ENCODE data around the gene SLC22A25. TPM values are rescaled to one million over a fixed set of nuclear protein-coding genes. Genes with fewer than 3 reads are reported as not detected.

Gene SLC22A25
- polyA plus RNA-seq, 1 of the 3 experiments (the other 2 are of a cell fraction): not detected

DNA sequence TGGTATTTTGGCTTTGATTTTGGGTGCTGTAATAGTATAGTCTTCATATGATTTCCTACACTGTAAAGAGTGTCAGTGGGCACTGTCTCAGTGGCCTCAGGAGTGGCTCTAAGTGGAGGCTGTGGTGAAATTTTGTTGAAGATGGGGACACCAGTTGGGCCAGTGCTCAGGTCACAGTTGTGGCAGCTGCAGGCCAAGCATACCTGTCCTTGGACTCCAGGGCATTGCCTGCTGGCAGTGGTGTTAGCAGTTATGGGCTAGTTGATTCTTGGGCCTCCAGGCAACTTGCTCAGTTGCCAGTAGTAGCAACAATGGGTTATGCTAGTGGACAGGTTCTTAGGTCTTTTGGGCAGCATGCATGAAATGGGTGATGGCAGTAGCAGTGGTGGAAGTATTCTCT lies 39.2 kb upstream of the SLC22A25 start:
- no peak for DNase-seq
- TF ChIP-seq TCF12 (IDR thresholded peaks at IDR 0.05) (no peak), TAF1 (IDR thresholded peaks at IDR 0.05; ENCODE audit: borderline replicate concordance, low read depth, low read length) (no peak)
- TF ChIP-seq, protein P1, sequence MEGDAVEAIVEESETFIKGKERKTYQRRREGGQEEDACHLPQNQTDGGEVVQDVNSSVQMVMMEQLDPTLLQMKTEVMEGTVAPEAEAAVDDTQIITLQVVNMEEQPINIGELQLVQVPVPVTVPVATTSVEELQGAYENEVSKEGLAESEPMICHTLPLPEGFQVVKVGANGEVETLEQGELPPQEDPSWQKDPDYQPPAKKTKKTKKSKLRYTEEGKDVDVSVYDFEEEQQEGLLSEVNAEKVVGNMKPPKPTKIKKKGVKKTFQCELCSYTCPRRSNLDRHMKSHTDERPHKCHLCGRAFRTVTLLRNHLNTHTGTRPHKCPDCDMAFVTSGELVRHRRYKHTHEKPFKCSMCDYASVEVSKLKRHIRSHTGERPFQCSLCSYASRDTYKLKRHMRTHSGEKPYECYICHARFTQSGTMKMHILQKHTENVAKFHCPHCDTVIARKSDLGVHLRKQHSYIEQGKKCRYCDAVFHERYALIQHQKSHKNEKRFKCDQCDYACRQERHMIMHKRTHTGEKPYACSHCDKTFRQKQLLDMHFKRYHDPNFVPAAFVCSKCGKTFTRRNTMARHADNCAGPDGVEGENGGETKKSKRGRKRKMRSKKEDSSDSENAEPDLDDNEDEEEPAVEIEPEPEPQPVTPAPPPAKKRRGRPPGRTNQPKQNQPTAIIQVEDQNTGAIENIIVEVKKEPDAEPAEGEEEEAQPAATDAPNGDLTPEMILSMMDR (IDR thresholded peaks at IDR 0.05): no peak

DNA sequence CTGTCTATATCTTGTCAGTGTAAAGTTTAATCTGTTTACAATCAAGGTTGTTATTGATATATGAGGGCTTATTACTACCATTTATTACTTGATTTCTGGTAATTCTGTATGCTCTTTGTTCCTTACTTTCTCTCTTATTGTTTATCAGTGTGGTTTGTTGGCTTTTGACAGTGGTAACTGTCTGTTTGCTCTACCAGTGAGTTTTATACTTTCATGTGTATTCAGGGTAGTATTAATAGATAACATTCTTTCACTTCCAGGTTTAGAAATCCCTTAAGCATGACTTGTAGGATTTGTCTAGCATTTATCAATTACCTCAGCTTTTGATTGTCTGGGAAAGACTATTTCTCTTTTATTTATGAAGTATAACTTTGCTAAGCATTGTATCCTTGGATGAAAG lies 37.5 kb upstream of the SLC22A25 start:
- no peaks in the 10 kb centered on the region for H3K9me2 ChIP-seq
- no peak overlapping the region for H3K4me3 ChIP-seq (ENCODE audit: low read depth in 2 of 2, low read length in 1 of 2)
- H3F3A ChIP-seq (replicated peaks; ENCODE audit: insufficient read depth): no peaks in the 10 kb centered on the region
- ChIA-PET POLR2A (no interaction called here), CTCF (no interaction called here)
- H3K27ac ChIP-seq (ENCODE audit: low read depth in 2 of 2, low read length in 1 of 2): no peak overlapping the region
- DNase-seq: no peak
- no peak overlapping the region for H3K4me2 ChIP-seq
- TF ChIP-seq TEAD4 (IDR thresholded peaks at IDR 0.05; ENCODE audit: borderline replicate concordance, insufficient read depth) (no peak), NFIC (IDR thresholded peaks at IDR 0.05; ENCODE audit: borderline replicate concordance) (no peak), CHD2 (IDR thresholded peaks at IDR 0.05; ENCODE audit: low read length, partially characterized antibody) (no peak)
- TF ChIP-seq, protein P2, sequence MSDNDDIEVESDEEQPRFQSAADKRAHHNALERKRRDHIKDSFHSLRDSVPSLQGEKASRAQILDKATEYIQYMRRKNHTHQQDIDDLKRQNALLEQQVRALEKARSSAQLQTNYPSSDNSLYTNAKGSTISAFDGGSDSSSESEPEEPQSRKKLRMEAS (IDR thresholded peaks at IDR 0.05; ENCODE audit: low read depth): no peak
- TF ChIP-seq, protein P3, sequence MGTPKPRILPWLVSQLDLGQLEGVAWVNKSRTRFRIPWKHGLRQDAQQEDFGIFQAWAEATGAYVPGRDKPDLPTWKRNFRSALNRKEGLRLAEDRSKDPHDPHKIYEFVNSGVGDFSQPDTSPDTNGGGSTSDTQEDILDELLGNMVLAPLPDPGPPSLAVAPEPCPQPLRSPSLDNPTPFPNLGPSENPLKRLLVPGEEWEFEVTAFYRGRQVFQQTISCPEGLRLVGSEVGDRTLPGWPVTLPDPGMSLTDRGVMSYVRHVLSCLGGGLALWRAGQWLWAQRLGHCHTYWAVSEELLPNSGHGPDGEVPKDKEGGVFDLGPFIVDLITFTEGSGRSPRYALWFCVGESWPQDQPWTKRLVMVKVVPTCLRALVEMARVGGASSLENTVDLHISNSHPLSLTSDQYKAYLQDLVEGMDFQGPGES (IDR thresholded peaks at IDR 0.05; ENCODE audit: low read depth, low read length): no peak
- H4K20me1 ChIP-seq (ENCODE audit: insufficient read depth): no peaks in the 10 kb centered on the region
- H3K27me3 ChIP-seq (ENCODE audit: insufficient read depth): no peaks in the 10 kb centered on the region
- H3K4me1 ChIP-seq (ENCODE audit: control insufficient read depth in 1 of 2, insufficient read depth in 2 of 2, low read depth in 1 of 2, low read length in 1 of 2): no peaks in the 10 kb centered on the region
- no peaks in the 10 kb centered on the region for H3K9me3 ChIP-seq
- H2AFZ ChIP-seq (ENCODE audit: low read depth): no peak overlapping the region
- H3K36me3 ChIP-seq (replicated peaks in 1 of 2; ENCODE audit: control insufficient read depth in 1 of 2, insufficient read depth in 2 of 2, low read length in 1 of 2): no peaks in the 10 kb centered on the region
- no peak overlapping the region for H3K9ac ChIP-seq
- H3K79me2 ChIP-seq (ENCODE audit: insufficient read depth): no peaks in the 10 kb centered on the region

More for the DNA sequence above, 39.2 kb upstream of the SLC22A25 start:
- Histone ChIP-seq H3K9ac (no peak overlapping the region), H3K4me2 (no peak overlapping the region), H4K20me1 (ENCODE audit: insufficient read depth) (no peaks in the 10 kb centered on the region), H3K27ac (ENCODE audit: low read depth in 2 of 2, low read length in 1 of 2) (no peak overlapping the region), H2AFZ (ENCODE audit: low read depth) (no peak overlapping the region), H3K27me3 (ENCODE audit: insufficient read depth) (no peaks in the 10 kb centered on the region), H3K9me2 (no peaks in the 10 kb centered on the region), H3K4me1 (ENCODE audit: control insufficient read depth in 1 of 2, insufficient read depth in 2 of 2, low read depth in 1 of 2, low read length in 1 of 2) (no peaks in the 10 kb centered on the region), H3K79me2 (ENCODE audit: insufficient read depth) (no peaks in the 10 kb centered on the region), H3K4me3 (ENCODE audit: low read depth in 2 of 2, low read length in 1 of 2) (no peak overlapping the region), H3K36me3 (replicated peaks in 1 of 2; ENCODE audit: control insufficient read depth in 1 of 2, insufficient read depth in 2 of 2, low read length in 1 of 2) (no peaks in the 10 kb centered on the region), H3F3A (replicated peaks; ENCODE audit: insufficient read depth) (no peaks in the 10 kb centered on the region), H3K9me3 (no peaks in the 10 kb centered on the region)
- ChIA-PET POLR2A (no interaction called here), CTCF (no interaction called here)

DNA sequence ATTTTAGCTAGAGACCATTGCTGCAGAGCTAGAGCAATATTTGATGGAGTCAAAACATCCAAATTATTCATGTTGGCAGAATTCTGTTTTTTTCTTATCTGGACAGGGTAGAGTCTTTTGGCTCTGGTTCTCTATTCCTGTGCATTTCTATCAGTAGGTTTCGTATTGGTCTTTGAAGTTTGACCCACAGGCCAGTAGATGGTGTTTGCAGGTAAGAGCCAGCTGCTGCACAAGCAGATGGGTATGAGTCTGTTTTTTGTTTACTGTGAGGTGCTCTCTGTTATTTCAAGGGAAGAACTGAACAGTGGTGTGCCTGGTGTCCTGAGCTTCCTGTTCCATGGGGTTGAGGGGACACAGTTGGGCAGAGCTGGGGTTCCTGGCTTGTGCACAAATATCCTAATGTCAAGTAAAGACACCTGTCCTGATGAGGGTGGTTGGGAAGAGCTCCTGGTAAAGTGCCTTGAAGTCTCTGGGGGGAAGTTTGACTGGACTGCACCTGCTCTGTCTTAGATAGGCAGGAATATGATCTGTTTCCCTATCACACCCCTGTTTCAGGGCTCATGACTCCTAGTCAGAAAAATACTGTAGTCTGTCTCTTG lies 34.0 kb upstream of the SLC22A25 start:
- no peaks in the 10 kb centered on the region for H3F3A ChIP-seq (replicated peaks; ENCODE audit: insufficient read depth)
- H3K79me2 ChIP-seq (ENCODE audit: insufficient read depth): no peaks in the 10 kb centered on the region
- no peak overlapping the region for H2AFZ ChIP-seq (ENCODE audit: low read depth)
- no peaks in the 10 kb centered on the region for H3K4me1 ChIP-seq (ENCODE audit: control insufficient read depth in 1 of 2, insufficient read depth in 2 of 2, low read depth in 1 of 2, low read length in 1 of 2)
- ChIA-PET CTCF (no interaction called here), POLR2A (no interaction called here)
- no peaks in the 10 kb centered on the region for H3K9me2 ChIP-seq
- H3K4me3 ChIP-seq (ENCODE audit: low read depth in 2 of 2, low read length in 1 of 2): no peak overlapping the region
- 0% methylated on average over 1 of the region's 1 CpG for WGBS (ENCODE audit: low lambda C conversion rate)
- H3K36me3 ChIP-seq (replicated peaks in 1 of 2; ENCODE audit: control insufficient read depth in 1 of 2, insufficient read depth in 2 of 2, low read length in 1 of 2): no peaks in the 10 kb centered on the region
- no peaks in the 10 kb centered on the region for H3K9me3 ChIP-seq
- H3K27ac ChIP-seq (ENCODE audit: low read depth in 2 of 2, low read length in 1 of 2): no peak overlapping the region
- no peak overlapping the region for H3K4me2 ChIP-seq
- H3K9ac ChIP-seq: no peak overlapping the region
- H3K27me3 ChIP-seq (ENCODE audit: insufficient read depth): no peaks in the 10 kb centered on the region
- no peaks in the 10 kb centered on the region for H4K20me1 ChIP-seq (ENCODE audit: insufficient read depth)
- DNase-seq: no peak
- TF ChIP-seq TEAD4 (IDR thresholded peaks at IDR 0.05; ENCODE audit: borderline replicate concordance, insufficient read depth) (no peak), RAD21 (IDR thresholded peaks at IDR 0.05; ENCODE audit: low read length) (no peak), NFIC (IDR thresholded peaks at IDR 0.05; ENCODE audit: borderline replicate concordance) (no peak), RXRA (IDR thresholded peaks at IDR 0.05; ENCODE audit: borderline replicate concordance, low read depth) (no peak), FOXM1 (IDR thresholded peaks at IDR 0.05; ENCODE audit: low read depth) (no peak), GABPA (IDR thresholded peaks at IDR 0.05; ENCODE audit: low read depth) (no peak), JUND (IDR thresholded peaks at IDR 0.05) (no peak), ELF1 (IDR thresholded peaks at IDR 0.05) (no peak)
- TF ChIP-seq, protein P4, sequence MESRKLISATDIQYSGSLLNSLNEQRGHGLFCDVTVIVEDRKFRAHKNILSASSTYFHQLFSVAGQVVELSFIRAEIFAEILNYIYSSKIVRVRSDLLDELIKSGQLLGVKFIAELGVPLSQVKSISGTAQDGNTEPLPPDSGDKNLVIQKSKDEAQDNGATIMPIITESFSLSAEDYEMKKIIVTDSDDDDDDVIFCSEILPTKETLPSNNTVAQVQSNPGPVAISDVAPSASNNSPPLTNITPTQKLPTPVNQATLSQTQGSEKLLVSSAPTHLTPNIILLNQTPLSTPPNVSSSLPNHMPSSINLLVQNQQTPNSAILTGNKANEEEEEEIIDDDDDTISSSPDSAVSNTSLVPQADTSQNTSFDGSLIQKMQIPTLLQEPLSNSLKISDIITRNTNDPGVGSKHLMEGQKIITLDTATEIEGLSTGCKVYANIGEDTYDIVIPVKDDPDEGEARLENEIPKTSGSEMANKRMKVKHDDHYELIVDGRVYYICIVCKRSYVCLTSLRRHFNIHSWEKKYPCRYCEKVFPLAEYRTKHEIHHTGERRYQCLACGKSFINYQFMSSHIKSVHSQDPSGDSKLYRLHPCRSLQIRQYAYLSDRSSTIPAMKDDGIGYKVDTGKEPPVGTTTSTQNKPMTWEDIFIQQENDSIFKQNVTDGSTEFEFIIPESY (IDR thresholded peaks at IDR 0.05; ENCODE audit: borderline replicate concordance, low read depth): no peak
- TF ChIP-seq, protein P3 (IDR thresholded peaks at IDR 0.05; ENCODE audit: low read depth, low read length): no peak

Data from SK-N-SH (cell line).